ENCODE data around the gene SH3RF3.

SH3RF3 gene

DNA sequence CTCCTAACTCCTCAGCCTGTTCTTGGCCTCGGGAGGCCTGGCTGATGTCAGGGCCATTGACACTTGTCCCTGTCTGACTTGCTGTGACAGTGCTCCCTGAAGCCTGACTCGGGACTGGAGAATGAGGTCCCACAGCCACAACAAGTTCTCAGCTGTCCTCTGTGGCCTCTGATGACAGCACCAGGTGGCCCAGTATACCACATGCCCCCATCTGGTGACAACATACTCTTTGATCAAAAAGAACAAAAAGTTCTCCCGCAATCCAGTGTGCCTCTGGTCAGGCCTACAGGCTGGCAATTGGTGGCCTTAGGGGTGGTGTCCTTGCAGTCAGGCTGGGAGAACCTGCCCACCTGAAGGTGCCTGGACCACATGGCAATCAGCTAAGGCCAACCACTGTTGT is 382.2 kb downstream of the SH3RF3 start:
- TF ChIP-seq POLR2AphosphoS5 (IDR thresholded peaks at IDR 0.05; ENCODE audit: low read depth, low read length) (no peak), TAF1 (IDR thresholded peaks at IDR 0.05; ENCODE audit: borderline replicate concordance, insufficient read depth, low read length) (no peak), FOXP2 (optimal IDR thresholded peaks at IDR 0.05; ENCODE audit: borderline replicate concordance, extremely low read depth, extremely low read length, insufficient read depth) (no peak), SIN3A (IDR thresholded peaks at IDR 0.05; ENCODE audit: borderline replicate concordance, insufficient read depth, low read length) (no peak)
- TF ChIP-seq, protein P1, sequence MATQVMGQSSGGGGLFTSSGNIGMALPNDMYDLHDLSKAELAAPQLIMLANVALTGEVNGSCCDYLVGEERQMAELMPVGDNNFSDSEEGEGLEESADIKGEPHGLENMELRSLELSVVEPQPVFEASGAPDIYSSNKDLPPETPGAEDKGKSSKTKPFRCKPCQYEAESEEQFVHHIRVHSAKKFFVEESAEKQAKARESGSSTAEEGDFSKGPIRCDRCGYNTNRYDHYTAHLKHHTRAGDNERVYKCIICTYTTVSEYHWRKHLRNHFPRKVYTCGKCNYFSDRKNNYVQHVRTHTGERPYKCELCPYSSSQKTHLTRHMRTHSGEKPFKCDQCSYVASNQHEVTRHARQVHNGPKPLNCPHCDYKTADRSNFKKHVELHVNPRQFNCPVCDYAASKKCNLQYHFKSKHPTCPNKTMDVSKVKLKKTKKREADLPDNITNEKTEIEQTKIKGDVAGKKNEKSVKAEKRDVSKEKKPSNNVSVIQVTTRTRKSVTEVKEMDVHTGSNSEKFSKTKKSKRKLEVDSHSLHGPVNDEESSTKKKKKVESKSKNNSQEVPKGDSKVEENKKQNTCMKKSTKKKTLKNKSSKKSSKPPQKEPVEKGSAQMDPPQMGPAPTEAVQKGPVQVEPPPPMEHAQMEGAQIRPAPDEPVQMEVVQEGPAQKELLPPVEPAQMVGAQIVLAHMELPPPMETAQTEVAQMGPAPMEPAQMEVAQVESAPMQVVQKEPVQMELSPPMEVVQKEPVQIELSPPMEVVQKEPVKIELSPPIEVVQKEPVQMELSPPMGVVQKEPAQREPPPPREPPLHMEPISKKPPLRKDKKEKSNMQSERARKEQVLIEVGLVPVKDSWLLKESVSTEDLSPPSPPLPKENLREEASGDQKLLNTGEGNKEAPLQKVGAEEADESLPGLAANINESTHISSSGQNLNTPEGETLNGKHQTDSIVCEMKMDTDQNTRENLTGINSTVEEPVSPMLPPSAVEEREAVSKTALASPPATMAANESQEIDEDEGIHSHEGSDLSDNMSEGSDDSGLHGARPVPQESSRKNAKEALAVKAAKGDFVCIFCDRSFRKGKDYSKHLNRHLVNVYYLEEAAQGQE (IDR thresholded peaks at IDR 0.05; ENCODE audit: insufficient read depth in 1 of 2, low read depth in 2 of 2, low read length in 2 of 2) = no peak

DNA sequence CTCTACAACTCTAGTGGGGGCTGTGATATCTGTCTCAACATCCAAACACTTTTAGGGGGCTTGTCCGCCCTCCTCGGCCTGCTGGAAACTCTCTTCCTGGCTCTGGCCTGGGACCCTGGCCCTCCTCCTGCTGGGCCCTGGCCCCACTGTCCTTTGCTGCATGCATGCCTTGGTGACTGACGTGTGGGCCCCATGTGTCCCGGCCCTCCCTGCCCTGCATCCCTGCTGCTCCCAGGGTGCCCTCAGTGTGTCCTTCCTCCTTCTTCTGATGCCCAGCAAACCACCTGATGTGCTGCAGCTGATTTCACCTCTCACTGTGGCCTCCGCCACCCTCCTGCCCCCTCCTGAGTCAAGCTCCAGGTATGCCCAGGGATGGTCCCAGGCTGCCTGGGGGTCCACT is 383.1 kb downstream of the SH3RF3 start:
- TF ChIP-seq TAF1 (IDR thresholded peaks at IDR 0.05; ENCODE audit: borderline replicate concordance, insufficient read depth, low read length) (no peak), FOXP2 (optimal IDR thresholded peaks at IDR 0.05; ENCODE audit: borderline replicate concordance, extremely low read depth, extremely low read length, insufficient read depth) (no peak), SIN3A (IDR thresholded peaks at IDR 0.05; ENCODE audit: borderline replicate concordance, insufficient read depth, low read length) (no peak), POLR2AphosphoS5 (IDR thresholded peaks at IDR 0.05; ENCODE audit: low read depth, low read length) (no peak)
- TF ChIP-seq, protein P1 (IDR thresholded peaks at IDR 0.05; ENCODE audit: insufficient read depth in 1 of 2, low read depth in 2 of 2, low read length in 2 of 2) = no peak

DNA sequence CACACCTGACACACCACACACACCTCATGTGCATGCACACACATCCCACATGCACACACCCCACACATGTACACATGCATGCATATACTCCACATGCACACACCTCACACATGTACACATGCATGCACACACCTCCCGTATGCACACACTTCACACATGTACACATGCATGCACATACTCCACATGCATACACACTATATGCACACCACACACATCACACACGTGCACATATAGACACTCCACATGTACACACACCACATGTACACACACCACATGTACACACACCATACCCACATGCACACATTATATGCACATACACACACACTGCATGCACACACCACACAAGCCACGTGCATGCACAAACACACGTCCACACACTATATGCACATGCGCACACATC is 384.2 kb downstream of the SH3RF3 start:
- no peak for TF ChIP-seq SIN3A (IDR thresholded peaks at IDR 0.05; ENCODE audit: borderline replicate concordance, insufficient read depth, low read length)
- TF ChIP-seq TAF1 (IDR thresholded peaks at IDR 0.05; ENCODE audit: borderline replicate concordance, insufficient read depth, low read length) = no peak
- TF ChIP-seq, protein P1 (IDR thresholded peaks at IDR 0.05; ENCODE audit: insufficient read depth in 1 of 2, low read depth in 2 of 2, low read length in 2 of 2) = no peak
- TF ChIP-seq POLR2AphosphoS5 (IDR thresholded peaks at IDR 0.05; ENCODE audit: low read depth, low read length) = no peak
- TF ChIP-seq FOXP2 (optimal IDR thresholded peaks at IDR 0.05; ENCODE audit: borderline replicate concordance, extremely low read depth, extremely low read length, insufficient read depth) = no peak

DNA sequence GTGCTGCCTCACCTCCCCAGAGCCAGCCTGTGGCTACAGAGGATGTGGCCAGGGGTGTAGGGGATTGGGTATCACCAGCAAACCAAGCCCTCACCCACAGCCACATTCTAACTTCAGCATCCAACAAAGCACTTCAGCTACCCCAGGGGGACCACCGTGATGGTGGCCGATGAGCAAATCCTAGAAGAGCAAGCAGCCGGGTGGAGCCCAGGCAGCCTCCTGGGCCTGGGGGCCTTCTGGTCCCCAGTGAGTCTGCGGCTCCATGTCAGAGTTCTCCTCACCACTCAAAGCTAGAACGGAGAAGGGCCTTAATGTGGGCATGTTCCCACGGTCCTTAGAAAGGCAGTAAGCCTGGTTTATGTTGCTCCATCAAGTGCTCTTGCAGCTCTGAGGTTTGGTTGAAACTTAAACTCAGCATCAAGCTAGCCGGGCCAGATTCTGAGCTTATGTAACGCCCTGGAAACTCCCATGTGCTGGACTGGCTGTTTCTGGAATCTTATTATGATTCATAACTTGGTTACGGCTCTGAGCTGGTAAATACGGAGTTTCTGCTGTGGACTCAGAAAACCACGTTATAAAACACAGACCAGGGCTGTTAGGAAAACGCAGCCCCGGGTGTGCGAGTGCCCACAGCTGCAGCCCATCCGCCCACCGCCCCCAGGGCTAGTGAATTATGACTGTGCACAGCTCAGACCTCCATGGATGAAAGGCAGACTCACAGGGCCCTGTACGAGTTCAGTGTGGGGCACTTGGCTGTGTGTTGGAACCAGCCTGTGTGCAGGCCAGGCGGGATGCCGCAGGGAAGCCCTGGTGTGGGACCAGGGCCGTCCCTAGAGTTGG is 385.0 kb downstream of the SH3RF3 start:
- TF ChIP-seq TAF1 (IDR thresholded peaks at IDR 0.05; ENCODE audit: borderline replicate concordance, insufficient read depth, low read length) (no peak), POLR2AphosphoS5 (IDR thresholded peaks at IDR 0.05; ENCODE audit: low read depth, low read length) (no peak), FOXP2 (optimal IDR thresholded peaks at IDR 0.05; ENCODE audit: borderline replicate concordance, extremely low read depth, extremely low read length, insufficient read depth) (no peak), SIN3A (IDR thresholded peaks at IDR 0.05; ENCODE audit: borderline replicate concordance, insufficient read depth, low read length) (no peak)
- TF ChIP-seq, protein P1 (IDR thresholded peaks at IDR 0.05; ENCODE audit: insufficient read depth in 1 of 2, low read depth in 2 of 2, low read length in 2 of 2) = no peak
